Natural killer cell treated with Interleukin-12 subunit alpha and Interleukin-12 subunit beta and Interleukin-15 and Interleukin-18, amount 100 ng/mL, for 72 hours (primary cell): ENCODE data around the gene SEL1L3. TPM values are rescaled to one million over a fixed set of nuclear protein-coding genes. Genes with fewer than 3 reads are reported as not detected.
"Not testable (repeated sequence)": the region's sequence is repeated elsewhere in the genome, so short reads cannot be mapped to it uniquely, and the experiment has no call there.

Source experiments
- ATAC-seq, 2 donors: fragments of 150-1000 bp; cut with Tn5 transposase in 1 of 2; sonication (Bioruptor Pico), chemical (Tn5 transposase) in 1 of 2; 2 replicates each; pipeline ENCODE4 v1.10.0; 2021
- DNase-seq: peaks from one replicate; pipeline ENCODE4 v3.0.0; 2022; ENCODE audit warnings: low spot score
- H3K27ac Mint-ChIP-seq, 2 donors: 1 replicate in 1 of 2; 2 replicates in 1 of 2; pipeline ENCODE4 v1.8.0; 2022; ENCODE audit warnings: mixed read lengths in 2 of 2, mild to moderate bottlenecking in 1 of 2, moderate library complexity in 1 of 2
- H3K27me3 Mint-ChIP-seq, 2 donors: 1 replicate in 1 of 2; 2 replicates in 1 of 2; pipeline ENCODE4 v1.8.0; 2022; ENCODE audit warnings: mixed read lengths in 2 of 2
- H3K36me3 Mint-ChIP-seq: one replicate; pipeline ENCODE4 v1.8.0; 2022; ENCODE audit warnings: mixed read lengths
- H3K4me1 Mint-ChIP-seq, 2 donors: 1 replicate in 1 of 2; 2 replicates in 1 of 2; pipeline ENCODE4 v1.8.0; 2022; ENCODE audit warnings: low read depth in 2 of 2, mixed read lengths in 2 of 2, mild to moderate bottlenecking in 1 of 2
- H3K4me3 Mint-ChIP-seq: one replicate; pipeline ENCODE4 v1.8.0; 2022; ENCODE audit warnings: mixed read lengths
- H3K9me3 Mint-ChIP-seq: 2 replicates; pipeline ENCODE4 v1.8.0; 2022; ENCODE audit warnings: mixed read lengths
- total RNA-seq, 2 donors: library from RNA; stranded (reverse); gene quantifications; one replicate each; pipeline ENCODE4 v1.2.3, GENCODE V29; 2022

The SEL1L3 gene
- 10 to 100 TPM; 35.0 to 54.4 TPM for total RNA-seq

DNA sequence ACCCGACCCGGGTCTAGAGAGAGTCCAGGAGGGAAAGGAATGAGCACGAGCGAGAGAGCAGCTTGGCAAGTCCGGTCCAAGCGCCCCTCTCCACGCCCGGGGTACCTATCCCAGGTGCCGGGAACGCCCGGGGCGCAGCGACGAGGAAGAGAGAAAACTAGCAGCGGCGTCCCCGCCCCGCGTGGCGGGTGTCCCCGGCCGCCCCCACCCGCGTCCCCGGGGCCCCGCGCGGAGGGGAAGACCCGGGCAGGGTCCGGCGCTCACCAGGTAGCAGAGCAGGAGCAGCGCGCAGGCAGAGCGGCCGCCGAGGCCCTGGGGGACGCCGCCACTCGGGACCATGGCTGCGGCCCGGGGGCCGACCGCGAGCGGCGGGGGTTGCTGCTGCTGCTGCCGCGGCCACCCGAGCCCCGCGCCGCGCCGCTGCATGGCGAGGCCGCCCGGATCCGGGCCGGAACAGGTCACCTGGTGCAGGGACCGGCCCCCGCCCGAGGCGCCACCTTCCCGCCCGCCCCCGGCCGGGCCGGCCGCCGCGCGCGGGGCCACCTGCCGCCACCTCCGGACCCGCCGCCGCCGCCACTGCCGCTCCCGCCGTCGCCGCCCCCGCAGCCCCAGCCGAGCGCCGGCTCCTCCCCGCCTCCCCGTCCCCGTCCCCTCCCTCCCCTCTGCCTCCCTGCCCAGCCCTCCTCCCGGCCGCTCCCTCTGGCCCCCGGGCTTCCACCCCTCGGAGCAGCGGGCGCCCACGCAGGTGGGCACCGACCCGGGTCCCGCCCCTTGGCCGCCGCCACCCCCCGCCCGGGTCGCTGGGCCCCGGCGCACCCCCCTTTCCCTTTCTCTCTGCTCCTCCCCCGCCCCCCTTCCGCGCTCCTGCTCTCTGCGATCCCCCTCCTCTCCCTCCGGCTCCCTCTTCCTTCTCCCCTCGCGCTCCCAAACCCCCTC lies at the start of gene SEL1L3:
SEL1L3 (minus strand) TSS at position 578 of the 936 bp plus-strand sequence; CDS start at position 426, 152 bp downstream.
- Mint-ChIP-seq H3K9me3 (no peaks in the 10 kb centered on the region), H3K27ac (peak within 1 kb of the TSS; percentile 98 to 99), H3K36me3 (peaks cover 7% of the 10 kb centered on the region), H3K4me3 (peak within 1 kb of the TSS; percentile 98), H3K27me3 (no peaks in the 10 kb centered on the region), H3K4me1 (peaks cover 29 to 47% of the 10 kb centered on the region in 2 donors)
- ATAC-seq, result peak; percentile 70 to 80
- DNase-seq, result peak; percentile 70

DNA sequence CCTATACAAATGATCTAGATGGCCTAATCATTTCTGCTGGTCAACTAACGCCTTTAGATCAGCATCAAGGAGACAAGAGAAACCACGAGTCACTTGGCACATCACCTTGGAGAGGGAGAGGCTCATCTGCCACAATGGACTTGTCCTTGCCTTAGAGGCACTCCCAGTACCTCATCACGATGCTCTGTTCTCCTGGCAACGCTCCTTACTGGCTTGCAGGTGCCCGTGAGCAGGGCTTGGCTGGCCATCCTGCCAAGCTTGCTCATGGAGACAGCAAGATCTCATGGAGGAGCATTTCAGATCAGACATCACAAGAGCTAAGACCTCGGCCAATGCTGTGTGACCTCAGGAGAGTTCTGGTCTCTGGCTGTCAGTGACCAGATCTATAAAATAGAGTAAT lies 48.6 kb upstream of the SEL1L3 start:
- Mint-ChIP-seq H3K36me3 (no peaks in the 10 kb centered on the region), H3K27me3 (peaks cover 0 to 16% of the 10 kb centered on the region in 2 donors), H3K9me3 (peaks cover 2% of the 10 kb centered on the region), H3K4me3 (no peak overlapping the region), H3K4me1 (peaks cover 16 to 21% of the 10 kb centered on the region in 2 donors), H3K27ac (no peak overlapping the region)
- ATAC-seq (no peak), DNase-seq (no peak)

DNA sequence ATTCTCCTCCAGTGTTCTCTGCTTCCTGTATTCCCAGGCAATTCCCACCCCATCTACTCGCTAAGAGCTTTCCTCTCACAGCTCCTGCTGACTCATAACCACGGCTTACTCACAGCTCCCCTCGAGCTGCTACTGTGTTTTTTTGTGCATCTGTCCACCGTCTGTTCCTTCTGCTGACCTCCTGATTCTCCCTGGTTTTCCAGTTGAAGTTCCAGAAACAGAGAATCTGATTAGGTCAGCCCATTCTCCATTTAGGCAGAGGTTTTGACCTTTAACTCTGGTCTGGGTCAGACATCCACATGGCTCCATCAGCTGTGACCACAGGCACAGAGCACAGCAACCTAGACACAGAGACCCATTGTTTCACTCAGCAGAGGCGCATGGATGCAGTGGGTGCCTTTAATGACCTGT lies 45.7 kb upstream of the SEL1L3 start:
- Mint-ChIP-seq H3K36me3 (no peaks in the 10 kb centered on the region), H3K27me3 (peaks cover 0 to 16% of the 10 kb centered on the region in 2 donors), H3K9me3 (no peaks in the 10 kb centered on the region), H3K27ac (no peak overlapping the region), H3K4me3 (no peak overlapping the region), H3K4me1 (peaks cover 7% of the 10 kb centered on the region in 2 donors)
- no peak for ATAC-seq
- DNase-seq, result no peak

DNA sequence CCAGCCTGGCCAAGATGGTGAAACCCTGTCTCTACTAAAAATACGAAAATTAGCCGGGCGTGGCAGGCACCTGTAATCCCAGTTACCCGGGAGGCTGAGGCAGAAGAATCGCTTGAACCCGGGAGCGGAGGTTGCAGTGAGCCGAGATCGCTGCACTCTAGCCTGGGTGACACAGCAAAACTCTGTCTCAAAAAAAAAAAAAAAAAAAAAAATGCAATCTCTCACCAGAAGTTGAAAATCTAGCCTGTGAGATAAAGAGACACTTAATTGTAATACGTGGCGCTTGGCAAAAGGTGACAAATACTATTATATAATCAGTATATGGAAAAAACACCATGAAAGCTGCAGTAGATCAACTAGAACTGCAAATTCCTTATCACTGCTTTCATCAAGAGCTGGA lies 43.3 kb upstream of the SEL1L3 start:
- H3K36me3 Mint-ChIP-seq, H3K27ac Mint-ChIP-seq, DNase-seq, H3K4me1 Mint-ChIP-seq, H3K9me3 Mint-ChIP-seq, ATAC-seq, H3K4me3 Mint-ChIP-seq: not testable (repeated sequence)
- peaks cover 0 to 16% of the 10 kb centered on the region in 2 donors for H3K27me3 Mint-ChIP-seq

DNA sequence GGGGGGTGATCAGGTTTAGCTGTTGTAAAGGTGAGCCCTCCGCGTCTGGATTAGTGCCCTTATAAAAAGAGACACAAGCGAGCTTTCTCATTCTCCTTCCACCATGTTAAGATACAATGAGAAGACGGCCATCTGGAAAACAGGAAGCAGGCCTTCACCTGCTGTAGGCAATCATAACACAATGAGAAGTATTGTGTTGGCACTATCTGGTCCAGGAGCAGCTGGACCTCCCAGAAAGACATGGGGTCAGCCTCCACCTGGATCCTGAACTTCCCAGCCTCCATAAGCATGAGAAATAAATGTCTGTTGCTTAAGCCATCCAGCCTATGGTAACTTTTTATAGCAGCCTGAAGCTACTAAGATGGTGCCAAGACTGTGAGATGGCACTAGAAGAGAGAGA lies 42.6 kb upstream of the SEL1L3 start:
- DNase-seq (no peak), ATAC-seq (no peak)
- Mint-ChIP-seq H3K9me3 (no peaks in the 10 kb centered on the region), H3K4me1 (no peaks in the 10 kb centered on the region), H3K36me3 (no peaks in the 10 kb centered on the region), H3K27me3 (peaks cover 0 to 16% of the 10 kb centered on the region in 2 donors), H3K4me3 (no peak overlapping the region), H3K27ac (no peak overlapping the region)

DNA sequence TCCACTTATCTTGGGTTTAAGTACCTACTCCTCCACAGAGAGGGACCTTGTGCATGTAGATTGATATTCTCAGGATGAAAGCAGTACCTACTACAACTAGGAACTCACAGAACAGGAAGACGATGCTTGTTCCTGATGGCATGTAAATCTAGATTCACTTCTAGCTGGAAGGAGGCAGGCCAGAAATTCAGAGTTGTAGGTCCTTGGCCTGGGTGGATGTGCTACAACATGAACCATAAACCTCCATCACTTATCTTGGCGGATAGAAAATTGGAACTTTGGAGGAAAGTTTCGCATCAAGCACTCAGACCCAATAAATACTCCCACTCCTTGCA lies 41.9 kb upstream of the SEL1L3 start:
- Mint-ChIP-seq H3K36me3 (no peaks in the 10 kb centered on the region), H3K9me3 (no peaks in the 10 kb centered on the region), H3K4me1 (no peaks in the 10 kb centered on the region), H3K4me3 (no peak overlapping the region), H3K27me3 (peaks cover 0 to 13% of the 10 kb centered on the region in 2 donors), H3K27ac (no peak overlapping the region)
- ATAC-seq (no peak), DNase-seq (no peak)

GRCh38 chr4:25903900-25904747 lies 41.3 kb upstream of the SEL1L3 start:
- Mint-ChIP-seq H3K27ac (no peak overlapping the region), H3K36me3 (no peaks in the 10 kb centered on the region), H3K9me3 (no peaks in the 10 kb centered on the region), H3K4me1 (no peaks in the 10 kb centered on the region), H3K4me3 (no peak overlapping the region), H3K27me3 (peaks cover 0 to 11% of the 10 kb centered on the region in 2 donors)
- DNase-seq, result no peak
- ATAC-seq, result no peak

DNA sequence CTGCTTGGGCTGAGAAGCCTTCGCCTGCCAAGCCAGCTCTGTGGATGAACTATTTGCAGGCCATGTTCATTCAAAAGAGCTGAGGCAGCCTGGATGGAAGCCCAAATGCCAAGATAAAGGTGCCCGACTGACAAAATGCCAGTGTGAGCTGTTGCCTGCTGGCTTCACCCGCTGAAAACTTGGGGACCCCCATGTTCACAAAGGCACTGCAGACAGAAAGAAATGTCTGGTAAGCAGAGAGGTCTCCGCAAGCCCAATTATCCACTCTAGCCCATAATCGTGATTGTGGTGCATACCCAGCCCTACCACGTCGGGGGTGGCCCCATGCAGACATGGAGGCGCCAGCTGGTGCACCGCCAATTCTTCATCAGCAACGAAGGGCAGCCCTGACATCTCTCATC lies 38.2 kb upstream of the SEL1L3 start:
- Mint-ChIP-seq H3K9me3 (no peaks in the 10 kb centered on the region), H3K27me3 (no peaks in the 10 kb centered on the region), H3K36me3 (no peaks in the 10 kb centered on the region), H3K4me3 (no peak overlapping the region), H3K27ac (no peak overlapping the region), H3K4me1 (no peaks in the 10 kb centered on the region)
- ATAC-seq, result no peak
- no peak for DNase-seq

- no peak for DNase-seq
- H3K36me3 Mint-ChIP-seq, result no peaks in the 10 kb centered on the region
- H3K27ac Mint-ChIP-seq, result no peak overlapping the region
- H3K27me3 Mint-ChIP-seq, result no peaks in the 10 kb centered on the region
- H3K4me3 Mint-ChIP-seq, result no peak overlapping the region
- ATAC-seq, result no peak
- H3K9me3 Mint-ChIP-seq, result no peaks in the 10 kb centered on the region
- H3K4me1 Mint-ChIP-seq, result no peaks in the 10 kb centered on the region
These were observed 37.5 kb upstream of the SEL1L3 start for GRCh38 chr4:25900310-25900709.

DNA sequence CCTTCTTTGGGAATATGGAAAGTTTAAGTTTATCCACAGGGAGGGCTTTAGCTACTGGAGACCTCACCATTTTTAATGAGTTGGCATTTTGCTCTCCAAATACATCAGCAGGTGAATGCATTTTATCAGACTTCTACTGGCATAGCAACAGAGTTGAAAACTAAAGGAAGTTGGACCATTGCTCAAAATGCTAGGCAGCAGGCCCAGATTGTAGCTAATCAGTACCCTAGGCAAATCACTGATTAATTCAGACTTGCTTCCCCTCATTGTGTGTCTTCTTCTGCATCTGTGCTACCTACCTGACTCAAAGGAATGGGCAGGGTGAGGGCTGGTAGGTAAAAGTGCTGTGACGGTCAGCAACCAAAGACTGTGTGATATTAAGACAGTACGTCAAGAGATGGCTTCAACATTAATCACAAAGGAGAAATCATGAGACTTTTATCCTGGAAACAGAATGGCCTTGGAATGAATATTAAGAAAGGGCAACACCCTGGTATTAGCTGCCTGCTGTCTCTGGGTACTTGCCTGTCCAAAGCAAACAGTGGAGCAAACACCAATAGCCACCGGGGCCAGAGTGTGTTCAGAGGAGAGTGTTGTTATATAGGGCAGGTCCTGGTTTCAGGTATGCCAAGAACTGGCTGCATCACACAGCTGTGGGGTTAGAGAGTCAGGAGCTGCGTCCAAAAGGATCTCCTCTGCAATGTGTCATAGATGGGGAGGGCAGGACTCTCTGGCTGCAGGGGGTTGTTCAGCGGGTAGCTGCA lies 34.2 kb upstream of the SEL1L3 start:
- no peak overlapping the region for H3K4me3 Mint-ChIP-seq

DNA sequence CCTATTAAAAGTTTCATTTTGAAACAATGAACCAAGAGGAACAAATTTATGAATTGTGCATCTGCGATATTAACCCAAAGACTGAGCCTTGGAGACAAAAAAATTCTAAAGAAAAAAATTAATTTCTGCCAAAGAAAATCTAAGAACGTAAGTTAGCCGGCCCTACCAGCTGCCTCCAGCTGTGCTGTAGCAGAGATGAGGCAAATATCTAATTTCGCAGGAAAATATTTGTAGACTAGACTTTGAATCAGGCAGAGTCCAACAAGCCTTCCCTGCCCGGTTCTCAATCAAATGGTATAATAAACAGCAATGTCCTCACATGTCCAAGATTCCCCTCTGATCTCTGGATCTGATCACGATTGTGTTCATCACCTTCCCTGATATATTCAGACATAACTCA lies 30.0 kb upstream of the SEL1L3 start:
- no peaks in the 10 kb centered on the region for H3K9me3 Mint-ChIP-seq
- ATAC-seq, result no peak
- no peak overlapping the region for H3K4me3 Mint-ChIP-seq
- no peaks in the 10 kb centered on the region for H3K27me3 Mint-ChIP-seq
- no peak for DNase-seq
- peaks cover 5% of the 10 kb centered on the region for H3K36me3 Mint-ChIP-seq
- H3K27ac Mint-ChIP-seq, result no peak overlapping the region
- H3K4me1 Mint-ChIP-seq, result peaks cover 4 to 5% of the 10 kb centered on the region in 2 donors

More for the DNA sequence above, 34.2 kb upstream of the SEL1L3 start:
- Mint-ChIP-seq H3K27me3 (no peaks in the 10 kb centered on the region), H3K9me3 (no peaks in the 10 kb centered on the region), H3K36me3 (no peaks in the 10 kb centered on the region), H3K4me1 (no peaks in the 10 kb centered on the region), H3K27ac (no peak overlapping the region)
- ATAC-seq (no peak), DNase-seq (no peak)

DNA sequence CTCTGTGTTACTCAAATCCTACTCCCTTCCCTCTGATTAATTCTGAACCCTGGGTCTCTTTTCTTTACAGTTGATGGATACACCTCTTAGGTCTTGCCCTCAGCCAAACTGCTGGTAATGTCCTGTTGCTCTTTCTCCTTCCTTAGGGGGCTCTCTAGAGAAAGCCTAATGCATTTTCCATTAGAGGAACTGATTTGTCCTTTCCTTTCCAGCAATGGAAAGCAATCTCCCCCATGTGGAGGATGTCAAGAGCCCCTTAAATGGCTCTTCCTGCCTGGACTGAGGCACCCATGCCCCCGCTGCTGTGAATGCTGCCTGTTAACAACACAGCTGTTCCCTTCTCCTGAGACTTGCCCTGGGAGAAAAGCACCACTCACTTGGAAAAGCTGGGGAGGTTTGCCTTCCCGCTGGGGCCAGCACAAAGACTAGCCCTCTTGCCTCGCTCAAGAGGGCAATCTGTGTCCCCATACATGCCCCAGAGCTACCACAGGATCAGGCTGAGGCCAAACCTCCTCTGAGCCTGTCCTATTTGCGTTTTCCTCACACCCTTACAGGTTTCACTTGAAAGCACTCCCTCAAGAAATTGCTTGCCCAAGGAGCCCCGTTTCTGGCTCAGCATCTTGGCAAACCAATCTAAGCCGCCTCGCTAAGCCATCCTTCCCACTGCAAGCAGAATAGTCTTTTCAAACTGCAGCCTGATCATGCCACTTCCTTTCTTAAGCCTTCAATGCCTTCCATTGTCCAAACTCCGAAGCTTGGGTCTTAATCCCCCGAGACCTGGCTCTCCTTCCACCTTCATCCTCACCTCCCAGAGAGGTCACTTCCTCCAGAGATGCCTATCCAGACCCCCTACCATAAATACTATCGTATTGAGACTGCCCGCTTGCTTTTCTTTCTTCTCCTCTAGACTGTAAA lies 28.0 kb upstream of the SEL1L3 start:
- ATAC-seq (no peak), DNase-seq (no peak)
- Mint-ChIP-seq H3K4me3 (no peak overlapping the region), H3K9me3 (no peaks in the 10 kb centered on the region), H3K4me1 (peaks cover 4 to 5% of the 10 kb centered on the region in 2 donors), H3K36me3 (peaks cover 5% of the 10 kb centered on the region), H3K27me3 (no peaks in the 10 kb centered on the region), H3K27ac (no peak overlapping the region)
